B cell (primary cell): ENCODE measurements around the gene CD1B.
"Not testable (repeated sequence)": the region's sequence is repeated elsewhere in the genome, so short reads cannot be mapped to it uniquely, and the experiment has no call there.

ENCODE experiments used
- CTCF ChIP-seq: fragments of 200-600 bp; IDR thresholded peaks from one replicate; pipeline ENCODE4 v1.8.0; 2022; ENCODE audit warnings: antibody characterized with exemption, mild to moderate bottlenecking
- EZH2 ChIP-seq: IDR thresholded peaks from 2 replicates; pipeline ENCODE4 v1.6.1; 2012; ENCODE audit warnings: borderline replicate concordance, low read depth, mild to moderate bottlenecking, moderate library complexity, low read length; ENCODE audit not compliant: insufficient read depth, poor library complexity, severe bottlenecking

- not testable (repeated sequence) for TF ChIP-seq CTCF, EZH2
These were observed 42.8 kb upstream of the CD1B start for GRCh38 chr1:158374101-158374500.
